Naive B cell (primary cell): ENCODE data around the gene POGLUT2. TPM values are rescaled to one million over a fixed set of nuclear protein-coding genes. Genes with fewer than 3 reads are reported as not detected.

Source experiments
- ATAC-seq, 2 donors: fragments of 150-1000 bp; cut with Tn5 transposase; 2 replicates each; pipeline ENCODE4 v1.10.0; 2021; ENCODE audit warnings: low read depth in 2 of 2, mild to moderate bottlenecking in 2 of 2, moderate library complexity in 2 of 2
- DNase-seq: peaks from one replicate; pipeline ENCODE4 v3.0.0; 2022
- H3K27ac Mint-ChIP-seq, 6 donors: one replicate each; pipeline ENCODE4 v1.8.0; 2020 to 2022; ENCODE audit warnings: mild to moderate bottlenecking in 6 of 6, mixed read lengths in 6 of 6, moderate library complexity in 5 of 6, inconsistent platforms in 2 of 6
- H3K27me3 Mint-ChIP-seq, 3 donors: one replicate each; pipeline ENCODE4 v1.8.0; 2021 to 2022; ENCODE audit warnings: mixed read lengths in 3 of 3, mild to moderate bottlenecking in 1 of 3
- H3K36me3 Mint-ChIP-seq, 2 donors: one replicate each; pipeline ENCODE4 v1.8.0; 2020 to 2022; ENCODE audit warnings: mixed read lengths in 2 of 2, inconsistent platforms in 1 of 2, mild to moderate bottlenecking in 1 of 2
- H3K4me1 Mint-ChIP-seq, 3 donors: one replicate each; pipeline ENCODE4 v1.8.0; 2020 to 2022; ENCODE audit warnings: mixed read lengths in 3 of 3, inconsistent platforms in 1 of 3, mild to moderate bottlenecking in 1 of 3, moderate library complexity in 1 of 3
- H3K4me3 Mint-ChIP-seq, 8 donors: one replicate each; pipeline ENCODE4 v1.8.0; 2020 to 2022; ENCODE audit warnings: mild to moderate bottlenecking in 8 of 8, mixed read lengths in 8 of 8, moderate library complexity in 8 of 8, inconsistent platforms in 2 of 8
- H3K9me3 Mint-ChIP-seq, 7 donors: one replicate each; pipeline ENCODE4 v1.8.0; 2020 to 2022; ENCODE audit warnings: mixed read lengths in 7 of 7, mild to moderate bottlenecking in 5 of 7, inconsistent platforms in 2 of 7, moderate library complexity in 1 of 7
- polyA plus RNA-seq, 6 donors: library from polyadenylated mRNA; unstranded; fragments of 300-500 nt; fragmentation: Illumina TruSeq; gene quantifications; one replicate each; pipeline ENCODE4 v1.2.3, GENCODE V29; 2021; ENCODE audit warnings: low read depth in 6 of 6

The POGLUT2 gene
- polyA plus RNA-seq, 6 donors from 2014 or later, result not detected

GRCh38 chr13:102772042-102772425 is 26.7 kb downstream of the POGLUT2 start:
- peaks cover 19 to 26% (median 20%) of the 10 kb centered on the region in 3 donors for H3K4me1 Mint-ChIP-seq
- peak overlapping the region in 3 of 6 donors; percentile 5 to 84 (median 32) for H3K27ac Mint-ChIP-seq

GRCh38 chr13:102771298-102772041 is 27.3 kb downstream of the POGLUT2 start:
- ATAC-seq, result no peak
- H3K36me3 Mint-ChIP-seq, result no peaks in the 10 kb centered on the region
- no peaks in the 10 kb centered on the region for H3K27me3 Mint-ChIP-seq
- no peaks in the 10 kb centered on the region for H3K9me3 Mint-ChIP-seq
- peak overlapping the region in 2 of 6 donors; percentile 5 to 84 for H3K27ac Mint-ChIP-seq
- no peak for DNase-seq
- peak overlapping the region; percentile 16 to 97 (median 86) for H3K4me3 Mint-ChIP-seq
- H3K4me1 Mint-ChIP-seq, result peaks cover 19 to 26% (median 20%) of the 10 kb centered on the region in 3 donors

More at GRCh38 chr13:102772042-102772425, 26.7 kb downstream of the POGLUT2 start:
- no peak for ATAC-seq
- H3K9me3 Mint-ChIP-seq, result no peaks in the 10 kb centered on the region
- no peak for DNase-seq
- H3K27me3 Mint-ChIP-seq, result no peaks in the 10 kb centered on the region
- H3K4me3 Mint-ChIP-seq, result peak overlapping the region; percentile 42 to 97 (median 90)
- H3K36me3 Mint-ChIP-seq, result no peaks in the 10 kb centered on the region

GRCh38 chr13:102770435-102770834 is 28.3 kb downstream of the POGLUT2 start:
- ATAC-seq (no peak), DNase-seq (no peak)
- Mint-ChIP-seq H3K4me1 (peaks cover 19 to 26% (median 20%) of the 10 kb centered on the region in 3 donors), H3K9me3 (no peaks in the 10 kb centered on the region), H3K4me3 (peak overlapping the region in 2 of 8 donors; percentile 43 to 48), H3K27me3 (no peaks in the 10 kb centered on the region), H3K36me3 (no peaks in the 10 kb centered on the region), H3K27ac (no peak overlapping the region)

DNA sequence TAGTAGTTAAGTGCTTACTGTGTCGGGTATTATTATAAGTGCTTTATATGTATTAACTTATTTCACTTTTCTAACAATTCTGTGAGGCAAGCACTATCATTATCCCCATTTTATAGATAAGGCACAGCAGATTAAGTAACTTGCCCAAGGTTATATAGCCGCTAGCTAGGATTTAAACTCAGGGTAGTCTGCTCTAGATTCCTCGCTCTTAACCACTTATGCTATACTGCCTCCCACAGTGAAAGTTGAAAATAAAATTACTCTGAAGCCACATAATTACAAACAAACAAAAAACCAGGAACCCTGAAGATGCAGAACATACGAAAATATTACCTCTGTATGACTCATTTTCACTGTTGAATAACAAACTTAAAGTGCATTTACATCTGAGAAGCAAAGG is 29.1 kb downstream of the POGLUT2 start:
- H3K36me3 Mint-ChIP-seq, result no peaks in the 10 kb centered on the region
- DNase-seq (no peak), ATAC-seq (no peak)
- H3K9me3 Mint-ChIP-seq, result no peaks in the 10 kb centered on the region
- H3K4me1 Mint-ChIP-seq, result peaks cover 17 to 26% (median 17%) of the 10 kb centered on the region in 3 donors
- H3K27ac Mint-ChIP-seq, result no peak overlapping the region
- H3K27me3 Mint-ChIP-seq, result no peaks in the 10 kb centered on the region
- peak overlapping the region in 1 of 8 donors; percentile 48 for H3K4me3 Mint-ChIP-seq

- no peaks in the 10 kb centered on the region for H3K36me3 Mint-ChIP-seq
- H3K4me1 Mint-ChIP-seq, result peaks cover 9 to 19% (median 10%) of the 10 kb centered on the region in 3 donors
- no peak overlapping the region for H3K4me3 Mint-ChIP-seq
- no peak overlapping the region for H3K27ac Mint-ChIP-seq
- no peaks in the 10 kb centered on the region for H3K9me3 Mint-ChIP-seq
- H3K27me3 Mint-ChIP-seq, result no peaks in the 10 kb centered on the region
- ATAC-seq (no peak), DNase-seq (no peak)
Observed at GRCh38 chr13:102768909-102769308, 29.9 kb downstream of the POGLUT2 start.

DNA sequence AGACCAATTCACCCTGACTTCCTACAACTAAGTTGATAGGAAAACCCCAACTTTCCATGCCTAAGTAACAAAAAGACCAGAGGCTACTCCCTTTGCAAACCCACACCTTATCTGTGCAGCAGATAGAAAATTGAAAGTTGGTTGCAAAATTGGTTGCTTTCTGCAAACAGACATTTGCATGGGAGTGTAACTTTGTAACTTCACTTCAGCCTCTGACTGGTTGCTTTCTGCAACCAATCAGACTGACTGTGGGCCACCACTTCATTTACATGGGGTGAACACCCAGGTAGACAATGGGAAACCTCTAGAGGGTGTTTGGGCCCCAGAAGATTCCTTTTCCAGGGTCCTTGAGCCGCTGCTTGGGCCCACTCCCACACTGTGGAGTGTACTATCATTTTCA is 35.0 kb downstream of the POGLUT2 start:
- H3K36me3 Mint-ChIP-seq, result no peaks in the 10 kb centered on the region
- H3K27me3 Mint-ChIP-seq, result no peaks in the 10 kb centered on the region
- H3K27ac Mint-ChIP-seq, result no peak overlapping the region
- no peaks in the 10 kb centered on the region for H3K9me3 Mint-ChIP-seq
- H3K4me3 Mint-ChIP-seq, result no peak overlapping the region
- H3K4me1 Mint-ChIP-seq, result no peaks in the 10 kb centered on the region
- no peak for DNase-seq
- no peak for ATAC-seq

DNA sequence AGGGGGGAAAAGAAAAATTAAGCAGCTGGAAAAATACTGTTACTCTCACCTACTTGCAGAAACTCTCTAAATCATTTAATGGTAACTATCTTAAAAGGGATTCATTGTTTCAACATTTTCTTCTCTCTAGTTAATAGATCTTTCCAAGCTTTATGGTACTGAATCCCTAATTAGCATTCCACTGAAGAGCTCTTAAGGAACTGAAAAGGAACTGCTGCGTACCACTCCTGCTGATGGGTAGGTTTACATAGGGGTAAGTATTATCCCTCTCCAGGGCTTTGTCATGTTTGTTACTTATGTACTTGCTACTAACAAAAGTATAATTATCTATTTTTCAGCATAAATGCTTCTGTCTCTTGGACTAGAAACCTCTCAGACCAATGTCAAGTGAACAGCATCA is 37.7 kb downstream of the POGLUT2 start:
- Mint-ChIP-seq H3K4me1 (no peaks in the 10 kb centered on the region), H3K36me3 (no peaks in the 10 kb centered on the region), H3K27me3 (no peaks in the 10 kb centered on the region), H3K9me3 (peaks cover 0 to 2% (median 0%) of the 10 kb centered on the region in 7 donors), H3K27ac (no peak overlapping the region), H3K4me3 (no peak overlapping the region)
- ATAC-seq (no peak), DNase-seq (no peak)

DNA sequence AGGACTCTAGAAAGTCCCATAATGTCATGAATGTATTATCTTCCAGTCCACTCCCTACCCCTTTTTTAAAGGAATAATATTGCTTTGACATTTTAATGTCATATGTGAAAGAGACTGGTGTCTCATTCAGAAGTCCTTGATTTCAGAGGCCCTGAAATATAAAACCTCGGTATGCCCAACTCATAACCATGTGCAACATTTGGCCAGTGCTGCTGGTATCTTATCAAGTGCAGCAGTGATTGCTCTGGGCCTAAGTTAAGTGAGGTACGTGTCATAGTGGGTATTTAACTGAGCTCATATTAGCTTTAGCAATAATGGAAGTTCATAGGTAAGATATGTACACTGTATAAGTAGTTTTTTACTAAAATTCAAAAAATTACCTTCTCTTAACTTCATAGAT is 39.9 kb downstream of the POGLUT2 start:
- DNase-seq (no peak), ATAC-seq (no peak)
- Mint-ChIP-seq H3K4me1 (no peaks in the 10 kb centered on the region), H3K27ac (no peak overlapping the region), H3K4me3 (no peak overlapping the region), H3K27me3 (no peaks in the 10 kb centered on the region), H3K9me3 (peaks cover 0 to 2% (median 0%) of the 10 kb centered on the region in 7 donors), H3K36me3 (no peaks in the 10 kb centered on the region)

- Mint-ChIP-seq H3K9me3 (peaks cover 2 to 8% (median 4%) of the 10 kb centered on the region in 7 donors), H3K27me3 (no peaks in the 10 kb centered on the region), H3K4me1 (no peaks in the 10 kb centered on the region), H3K36me3 (peaks cover 0 to 5% of the 10 kb centered on the region in 2 donors), H3K27ac (no peak overlapping the region), H3K4me3 (no peak overlapping the region)
- no peak for ATAC-seq
- DNase-seq, result no peak
Observed at GRCh38 chr13:102757006-102757405, 41.8 kb downstream of the POGLUT2 start.

DNA sequence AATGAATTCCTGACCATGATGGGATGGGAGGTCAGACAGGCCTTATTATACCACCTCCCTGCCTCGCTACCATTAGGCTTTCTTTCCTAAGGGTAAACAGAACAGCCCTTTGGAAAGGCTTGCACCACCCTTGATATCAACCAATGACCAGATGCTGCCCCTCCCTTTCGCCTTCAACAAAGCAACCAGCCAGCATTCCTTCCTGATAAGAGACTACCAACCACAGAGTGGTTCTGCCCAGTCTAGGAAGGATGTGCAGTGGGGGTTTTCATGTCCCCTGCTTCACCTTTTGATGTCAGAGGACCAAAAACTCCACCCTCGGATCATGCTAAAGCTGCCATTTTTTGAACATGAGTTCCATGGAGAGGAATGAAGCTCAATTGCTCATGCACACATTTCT is 46.9 kb downstream of the POGLUT2 start:
- H3K9me3 Mint-ChIP-seq, result peaks cover under 1 to 16% (median 9%) of the 10 kb centered on the region in 7 donors
- no peaks in the 10 kb centered on the region for H3K4me1 Mint-ChIP-seq
- no peak overlapping the region for H3K4me3 Mint-ChIP-seq
- H3K36me3 Mint-ChIP-seq, result peaks cover 11 to 19% of the 10 kb centered on the region in 2 donors
- H3K27ac Mint-ChIP-seq, result no peak overlapping the region
- ATAC-seq (no peak), DNase-seq (no peak)
- H3K27me3 Mint-ChIP-seq, result peaks cover 6 to 16% (median 13%) of the 10 kb centered on the region in 3 donors

- Mint-ChIP-seq H3K36me3 (peaks cover 6 to 24% of the 10 kb centered on the region in 2 donors), H3K4me1 (no peaks in the 10 kb centered on the region), H3K27ac (no peak overlapping the region), H3K27me3 (peaks cover 14 to 59% (median 45%) of the 10 kb centered on the region in 3 donors), H3K4me3 (no peak overlapping the region), H3K9me3 (peaks cover 3 to 60% (median 15%) of the 10 kb centered on the region in 7 donors)
- no peak for DNase-seq
- ATAC-seq, result no peak
Observed at GRCh38 chr13:102742506-102742905, 56.3 kb downstream of the POGLUT2 start.

DNA sequence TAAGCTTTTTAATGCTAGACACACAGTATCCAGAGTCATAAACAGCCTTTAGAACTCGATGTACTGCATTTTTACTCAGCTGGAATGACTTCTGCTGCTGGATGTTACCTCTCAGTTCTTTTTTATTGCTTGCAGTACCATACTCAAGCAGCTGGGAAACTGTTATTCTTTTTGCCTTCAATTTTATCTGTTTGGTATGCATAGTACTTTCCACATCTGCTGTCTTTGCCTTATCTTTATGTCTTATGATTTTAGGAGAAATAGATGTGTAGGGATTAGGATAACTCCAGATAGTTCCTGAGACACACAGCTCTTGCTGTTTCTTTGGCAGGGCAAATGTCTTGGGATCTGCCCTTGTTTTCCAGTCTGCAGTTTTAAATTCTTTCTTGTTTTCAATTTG is 56.7 kb downstream of the POGLUT2 start:
- H3K27ac Mint-ChIP-seq, result no peak overlapping the region
- no peak overlapping the region for H3K4me3 Mint-ChIP-seq
- DNase-seq (no peak), ATAC-seq (no peak)
- peaks cover 3 to 60% (median 15%) of the 10 kb centered on the region in 7 donors for H3K9me3 Mint-ChIP-seq
- H3K36me3 Mint-ChIP-seq, result peaks cover 6 to 22% of the 10 kb centered on the region in 2 donors
- H3K27me3 Mint-ChIP-seq, result peaks cover 14 to 57% (median 42%) of the 10 kb centered on the region in 3 donors
- H3K4me1 Mint-ChIP-seq, result no peaks in the 10 kb centered on the region
